ENCODE measurements around the gene PPIL6. TPM values are rescaled to one million over a fixed set of nuclear protein-coding genes. Genes with fewer than 3 reads are reported as not detected.

PPIL6 gene
- total and polyA plus RNA-seq, 2 donors from 2014 or later = 6.0 to 8.4 TPM

DNA sequence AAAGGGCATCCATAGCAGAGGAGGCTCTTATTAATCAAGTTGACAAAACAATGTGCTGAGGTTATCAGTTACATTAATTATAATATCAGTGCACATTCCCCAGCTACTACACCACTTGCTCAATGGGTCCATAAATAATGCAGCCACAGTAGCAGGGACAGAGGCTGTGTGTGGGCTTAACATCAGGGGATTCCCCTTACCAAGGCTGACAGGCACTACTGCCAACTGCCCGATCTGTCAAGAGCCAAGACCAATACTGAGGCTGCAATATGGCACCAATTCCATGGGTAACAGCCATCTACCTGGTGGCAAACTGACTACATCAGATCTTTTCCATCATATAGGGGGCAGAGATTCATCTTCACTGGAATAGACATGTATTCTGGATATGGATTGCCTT, 80.1 kb downstream of the PPIL6 start:
- Histone ChIP-seq H3K4me1 (ENCODE audit: control insufficient read depth in 2 of 3, insufficient read depth in 2 of 3, low read depth in 1 of 3, low read length in 3 of 3) (no peaks in the 10 kb centered on the region), H3K27me3 (ENCODE audit: control insufficient read depth, insufficient read depth, low read length) (no peaks in the 10 kb centered on the region), H3K27ac (ENCODE audit: low read depth in 2 of 2, low read length in 2 of 2) (no peak overlapping the region), H3K9me3 (ENCODE audit: control insufficient read depth in 2 of 3, insufficient read depth in 1 of 3, low read length in 3 of 3) (peaks cover 0 to 2% (median 0%) of the 10 kb centered on the region in 3 donors), H3K9ac (ENCODE audit: low read length in 3 of 3) (no peak overlapping the region), H3K4me3 (ENCODE audit: low read length in 3 of 3) (no peak overlapping the region), H3K36me3 (ENCODE audit: control insufficient read depth in 2 of 3, insufficient read depth in 3 of 3, low read length in 3 of 3) (peaks cover 12 to 30% (median 14%) of the 10 kb centered on the region in 3 donors)
- intact Hi-C loops (cut with DNase I) = no loop called here
- no peak for DNase-seq
- no peak for FAIRE-seq
- TF ChIP-seq CTCF (IDR thresholded peaks at IDR 0.05; ENCODE audit: borderline replicate concordance, extremely low read depth, insufficient read depth) = no peak

DNA sequence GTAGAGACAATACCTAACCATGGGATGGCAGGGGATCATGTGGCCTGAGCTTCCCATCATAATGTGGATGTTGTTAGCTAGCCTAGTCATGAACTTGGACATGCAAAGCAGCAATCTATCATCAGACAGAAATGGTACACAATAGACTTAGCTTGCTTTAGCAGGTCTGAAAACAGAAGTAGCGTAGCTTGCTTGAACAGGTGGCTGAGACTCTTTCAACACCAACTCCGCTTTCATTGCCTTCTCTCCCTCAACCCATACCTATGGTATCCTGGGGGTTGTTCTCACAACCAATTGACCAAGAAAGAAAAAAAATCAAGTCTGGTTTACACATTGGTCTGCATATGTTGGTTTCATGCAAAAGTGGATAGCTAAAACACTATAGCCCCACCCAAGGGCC, 81.2 kb downstream of the PPIL6 start:
- Histone ChIP-seq H3K9me3 (ENCODE audit: control insufficient read depth in 2 of 3, insufficient read depth in 1 of 3, low read length in 3 of 3) (peaks cover 0 to 2% (median 0%) of the 10 kb centered on the region in 3 donors), H3K27ac (ENCODE audit: low read depth in 2 of 2, low read length in 2 of 2) (no peak overlapping the region), H3K27me3 (ENCODE audit: control insufficient read depth, insufficient read depth, low read length) (no peaks in the 10 kb centered on the region), H3K4me3 (ENCODE audit: low read length in 3 of 3) (no peak overlapping the region), H3K36me3 (ENCODE audit: control insufficient read depth in 2 of 3, insufficient read depth in 3 of 3, low read length in 3 of 3) (peaks cover 12 to 31% (median 15%) of the 10 kb centered on the region in 3 donors), H3K9ac (ENCODE audit: low read length in 3 of 3) (no peak overlapping the region), H3K4me1 (ENCODE audit: control insufficient read depth in 2 of 3, insufficient read depth in 2 of 3, low read depth in 1 of 3, low read length in 3 of 3) (no peaks in the 10 kb centered on the region)
- intact Hi-C loops (cut with DNase I) = no loop called here
- no peak for TF ChIP-seq CTCF (IDR thresholded peaks at IDR 0.05; ENCODE audit: borderline replicate concordance, extremely low read depth, insufficient read depth)
- no peak for DNase-seq
- FAIRE-seq = no peak

GRCh38 chr6:109358204-109358603, 82.2 kb downstream of the PPIL6 start:
- Histone ChIP-seq H3K9me3 (ENCODE audit: control insufficient read depth in 2 of 3, insufficient read depth in 1 of 3, low read length in 3 of 3) (peaks cover 0 to 2% (median 0%) of the 10 kb centered on the region in 3 donors), H3K4me3 (ENCODE audit: low read length in 3 of 3) (no peak overlapping the region), H3K4me1 (ENCODE audit: control insufficient read depth in 2 of 3, insufficient read depth in 2 of 3, low read depth in 1 of 3, low read length in 3 of 3) (no peaks in the 10 kb centered on the region), H3K9ac (ENCODE audit: low read length in 3 of 3) (no peak overlapping the region), H3K27ac (ENCODE audit: low read depth in 2 of 2, low read length in 2 of 2) (no peak overlapping the region), H3K36me3 (ENCODE audit: control insufficient read depth in 2 of 3, insufficient read depth in 3 of 3, low read length in 3 of 3) (peaks cover 12 to 33% (median 17%) of the 10 kb centered on the region in 3 donors), H3K27me3 (ENCODE audit: control insufficient read depth, insufficient read depth, low read length) (no peaks in the 10 kb centered on the region)
- no peak for DNase-seq
- intact Hi-C loops (cut with DNase I) = no loop called here
- TF ChIP-seq CTCF (IDR thresholded peaks at IDR 0.05; ENCODE audit: borderline replicate concordance, extremely low read depth, insufficient read depth) = no peak
- FAIRE-seq = no peak

GRCh38 chr6:109356237-109356636, 84.2 kb downstream of the PPIL6 start:
- TF ChIP-seq CTCF (IDR thresholded peaks at IDR 0.05; ENCODE audit: borderline replicate concordance, extremely low read depth, insufficient read depth) = no peak
- FAIRE-seq (no peak), DNase-seq (no peak)
- H3K4me3 ChIP-seq (ENCODE audit: low read length in 3 of 3) = no peak overlapping the region
- H3K9ac ChIP-seq (ENCODE audit: low read length in 3 of 3) = no peak overlapping the region
- peaks cover 0 to 4% (median 0%) of the 10 kb centered on the region in 3 donors for H3K4me1 ChIP-seq (ENCODE audit: control insufficient read depth in 2 of 3, insufficient read depth in 2 of 3, low read depth in 1 of 3, low read length in 3 of 3)
- H3K9me3 ChIP-seq (ENCODE audit: control insufficient read depth in 2 of 3, insufficient read depth in 1 of 3, low read length in 3 of 3) = no peaks in the 10 kb centered on the region
- H3K27ac ChIP-seq (ENCODE audit: low read depth in 2 of 2, low read length in 2 of 2) = no peak overlapping the region
- H3K27me3 ChIP-seq (ENCODE audit: control insufficient read depth, insufficient read depth, low read length) = no peaks in the 10 kb centered on the region
- peaks cover 4 to 25% (median 7%) of the 10 kb centered on the region in 3 donors for H3K36me3 ChIP-seq (ENCODE audit: control insufficient read depth in 2 of 3, insufficient read depth in 3 of 3, low read length in 3 of 3)
- intact Hi-C loops (cut with DNase I) = no loop called here

Data from kidney (tissue), 14 donors.